Stromal cell of bone marrow (primary cell): ENCODE measurements around the gene RPL22.
"Not testable (repeated sequence)": the region's sequence is repeated elsewhere in the genome, so short reads cannot be mapped to it uniquely, and the experiment has no call there.

Experiments used
- DNase-seq: peaks from one replicate; pipeline ENCODE4 v3.0.0-alpha.2; 2012; ENCODE audit warnings: low read depth

RPL22 gene

DNA sequence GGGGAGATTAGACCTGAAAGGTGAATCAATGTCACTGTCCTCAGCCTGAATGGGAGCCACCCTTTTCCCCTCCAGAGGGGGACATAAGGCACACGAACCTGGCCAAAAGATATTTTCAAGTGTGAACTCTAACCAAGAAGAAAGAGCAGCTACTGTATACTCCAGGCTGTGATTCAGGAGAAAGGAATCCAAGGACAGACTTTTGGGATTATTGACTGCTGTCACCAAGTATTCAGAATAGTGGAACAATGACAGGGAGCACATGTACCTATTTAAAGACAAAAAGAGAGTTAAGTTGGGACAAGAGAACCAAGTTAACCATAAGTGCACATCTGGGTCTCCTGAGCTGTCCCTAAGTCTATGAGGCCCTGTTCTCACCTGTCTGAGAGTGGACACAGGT lies 34.0 kb upstream of the RPL22 start:
- no peak for DNase-seq

DNA sequence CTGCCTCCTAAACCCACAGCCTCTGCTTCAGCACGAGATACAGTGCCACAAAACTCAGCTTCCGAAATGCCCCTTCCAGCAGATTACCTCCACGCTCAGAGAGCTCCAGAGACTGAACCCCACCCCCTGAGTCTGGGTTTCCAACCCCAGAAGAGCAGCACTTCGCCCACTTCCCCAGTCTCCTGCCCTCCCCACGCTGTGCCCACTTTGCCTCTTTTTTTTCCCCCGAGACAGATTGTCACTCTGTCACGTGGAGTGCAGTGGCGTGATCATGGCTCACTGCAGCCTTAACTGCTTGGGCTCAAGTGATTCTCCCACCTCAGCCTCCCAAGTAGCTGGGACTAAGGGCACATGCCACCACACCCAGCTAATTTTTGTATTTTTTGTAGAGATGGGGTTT lies 26.3 kb upstream of the RPL22 start:
- no peak for DNase-seq

DNA sequence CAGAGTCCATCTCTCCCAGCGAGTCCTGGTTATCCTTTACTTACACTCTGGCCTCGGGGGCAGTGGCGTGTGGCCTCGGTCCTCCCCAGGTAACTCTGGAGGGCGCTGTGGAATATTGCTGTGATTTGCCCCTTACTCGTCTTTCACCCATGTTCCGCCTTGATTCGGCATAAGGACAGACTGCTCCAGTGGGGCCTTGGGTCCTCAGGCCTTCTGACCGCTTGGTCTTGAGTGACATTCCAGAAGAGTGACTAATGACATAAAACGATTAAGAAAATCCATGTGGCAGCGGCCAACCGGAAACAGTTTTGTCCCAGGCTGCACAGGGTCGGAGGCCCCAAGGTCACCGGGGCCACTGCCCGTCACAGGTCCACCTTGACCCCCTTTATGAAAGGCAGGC lies 25.3 kb upstream of the RPL22 start:
- no peak for DNase-seq

DNA sequence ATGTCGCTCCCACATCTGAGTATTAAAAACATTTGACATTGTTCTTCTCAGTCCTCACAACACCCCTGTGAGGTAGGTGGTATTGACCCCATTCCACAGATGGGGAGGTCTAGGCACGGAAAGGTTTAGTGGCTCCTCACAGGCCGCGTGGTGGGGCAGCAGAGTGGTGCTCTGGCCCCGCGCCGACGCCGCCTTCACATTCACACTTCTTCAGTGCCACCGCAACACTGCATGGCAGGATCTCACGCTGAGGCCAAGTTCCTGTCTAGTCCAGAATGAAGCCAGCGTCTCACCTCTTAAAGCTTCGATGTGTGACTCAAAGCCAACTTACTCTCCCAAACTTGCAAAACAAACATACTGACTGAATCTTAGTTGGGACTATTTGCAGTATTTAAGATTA lies 24.2 kb upstream of the RPL22 start:
- no peak for DNase-seq

DNA sequence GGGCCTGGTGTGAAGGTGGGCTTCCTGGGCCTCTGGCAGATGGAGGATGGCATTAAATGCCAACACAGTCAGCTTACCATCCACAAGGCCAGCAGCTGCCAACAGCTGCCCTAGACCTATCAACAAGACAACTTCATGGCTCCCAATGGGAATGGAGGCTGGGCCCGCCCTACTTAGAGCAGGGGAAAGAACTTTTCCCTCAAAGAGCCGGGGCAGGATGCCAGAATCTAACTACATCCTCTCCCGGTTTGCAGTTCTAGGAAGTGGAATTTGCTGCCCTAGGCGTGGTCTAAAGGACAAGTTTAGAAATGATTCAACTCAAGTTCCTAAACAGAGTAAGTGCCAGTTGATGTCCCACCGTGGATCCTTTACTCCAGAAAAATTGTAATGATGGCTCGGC lies 23.2 kb upstream of the RPL22 start:
- DNase-seq, result peak; percentile 67

- no peak for DNase-seq
Measured at GRCh38 chr1:6221210-6221784, 21.9 kb upstream of the RPL22 start.

- no peak for DNase-seq
Measured at GRCh38 chr1:6220236-6220635, 20.8 kb upstream of the RPL22 start.

DNA sequence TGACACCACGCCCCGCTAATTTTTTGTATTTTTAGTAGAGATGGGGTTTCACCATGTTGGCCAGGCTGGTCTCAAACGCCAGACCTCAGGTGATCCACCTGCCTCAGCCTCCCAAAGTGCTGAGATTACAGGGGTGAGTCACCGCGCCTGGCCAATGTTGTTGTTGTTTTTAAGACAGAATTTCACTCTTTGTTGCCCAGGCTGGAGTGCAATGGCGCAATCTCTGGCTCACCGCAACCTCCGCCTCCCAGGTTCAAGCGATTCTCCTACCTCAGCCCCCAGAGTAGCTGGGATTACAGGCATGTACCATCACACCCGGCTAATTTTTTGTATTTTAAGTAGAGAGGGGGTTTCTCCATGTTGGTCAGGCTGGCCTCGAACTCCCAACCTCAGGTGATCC lies 20.2 kb upstream of the RPL22 start:
- DNase-seq, result not testable (repeated sequence)

- DNase-seq, result no peak
Measured at GRCh38 chr1:6218375-6219164, 19.2 kb upstream of the RPL22 start.

GRCh38 chr1:6212193-6212959 lies 13.0 kb upstream of the RPL22 start:
- DNase-seq, result no peak

- no peak for DNase-seq
Measured at GRCh38 chr1:6211731-6212130, 12.3 kb upstream of the RPL22 start.

DNA sequence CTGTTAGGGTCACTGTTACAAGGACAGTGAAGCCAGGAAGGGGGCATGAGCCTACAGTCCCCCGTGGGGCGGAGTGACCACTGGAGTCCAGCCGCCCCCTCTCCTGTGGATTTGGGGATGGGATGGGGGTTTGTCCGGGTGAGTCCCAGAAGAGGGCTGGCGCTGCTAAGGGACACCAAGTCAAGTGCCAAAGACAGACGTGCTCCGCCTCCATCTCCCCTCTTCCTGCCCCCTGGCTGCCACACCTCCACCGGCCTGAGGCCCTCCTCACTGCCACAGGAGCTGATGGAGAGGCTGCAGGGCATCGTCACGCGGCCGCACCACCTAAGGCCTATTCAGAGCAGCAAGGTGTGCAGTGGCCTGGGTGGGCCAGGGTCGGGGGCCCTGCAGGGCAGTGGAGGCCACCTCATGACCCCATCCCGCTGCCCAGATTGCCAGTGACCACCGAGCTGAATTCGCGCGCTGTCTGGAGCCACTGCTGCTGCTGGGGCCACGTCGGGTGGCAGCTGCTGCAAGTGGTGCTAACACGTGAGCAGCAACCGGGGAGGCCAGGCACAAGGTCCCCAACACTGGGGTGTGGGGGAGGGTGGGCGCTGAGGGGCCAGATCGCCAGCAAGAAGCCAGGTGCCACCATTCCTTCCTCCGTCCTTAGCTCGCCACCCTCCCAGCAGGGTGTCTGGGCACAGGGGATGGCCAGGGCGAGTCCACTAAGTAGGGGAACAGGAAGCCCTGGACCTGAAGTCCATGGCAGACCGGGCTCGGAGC lies 11.4 kb upstream of the RPL22 start:
- no peak for DNase-seq

DNA sequence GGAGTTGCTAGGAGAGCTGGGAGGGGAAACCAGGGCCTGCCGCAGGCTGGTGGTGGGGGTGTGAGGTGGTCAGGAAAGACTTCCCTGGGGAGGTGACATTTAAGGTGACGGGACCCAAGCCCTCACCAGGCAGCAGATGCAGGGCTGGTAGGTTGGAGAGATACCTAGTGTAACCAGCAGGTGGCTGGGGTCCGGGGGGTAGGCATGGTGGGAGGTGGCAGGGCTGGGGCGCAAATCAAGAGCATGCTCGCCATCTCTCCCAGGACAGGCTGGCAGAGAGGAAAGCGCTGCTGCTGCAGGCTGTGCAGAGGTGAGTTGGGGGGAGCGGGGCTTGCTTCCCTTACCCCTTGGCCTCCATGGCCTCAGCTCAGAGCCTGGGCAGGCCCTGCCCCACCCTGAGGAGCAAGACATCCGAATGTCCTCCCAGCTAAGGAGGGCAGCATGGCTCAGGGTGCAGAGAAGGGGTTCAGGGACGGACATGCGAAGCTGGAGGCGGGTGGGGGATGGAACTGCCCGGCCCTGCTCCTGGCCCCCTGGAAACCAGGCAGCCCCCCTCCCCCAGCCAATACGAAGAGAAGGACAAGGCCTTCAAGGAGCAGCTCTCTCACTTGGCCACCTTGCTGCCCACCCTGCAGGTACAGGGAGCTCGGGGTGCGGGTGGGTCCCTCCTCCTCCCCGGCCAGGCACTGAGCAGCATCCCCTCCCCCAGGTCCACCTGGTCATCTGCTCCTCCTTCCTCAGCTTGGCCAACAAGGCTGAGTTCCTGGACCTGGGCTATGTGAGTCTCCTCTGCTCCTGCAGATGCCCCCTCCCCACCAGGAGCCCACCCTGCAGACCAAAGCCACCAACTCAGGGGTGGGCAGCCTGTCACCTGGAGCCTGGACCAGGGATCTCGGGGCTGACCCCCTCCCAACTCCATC lies 10.5 kb upstream of the RPL22 start:
- DNase-seq, result no peak

DNA sequence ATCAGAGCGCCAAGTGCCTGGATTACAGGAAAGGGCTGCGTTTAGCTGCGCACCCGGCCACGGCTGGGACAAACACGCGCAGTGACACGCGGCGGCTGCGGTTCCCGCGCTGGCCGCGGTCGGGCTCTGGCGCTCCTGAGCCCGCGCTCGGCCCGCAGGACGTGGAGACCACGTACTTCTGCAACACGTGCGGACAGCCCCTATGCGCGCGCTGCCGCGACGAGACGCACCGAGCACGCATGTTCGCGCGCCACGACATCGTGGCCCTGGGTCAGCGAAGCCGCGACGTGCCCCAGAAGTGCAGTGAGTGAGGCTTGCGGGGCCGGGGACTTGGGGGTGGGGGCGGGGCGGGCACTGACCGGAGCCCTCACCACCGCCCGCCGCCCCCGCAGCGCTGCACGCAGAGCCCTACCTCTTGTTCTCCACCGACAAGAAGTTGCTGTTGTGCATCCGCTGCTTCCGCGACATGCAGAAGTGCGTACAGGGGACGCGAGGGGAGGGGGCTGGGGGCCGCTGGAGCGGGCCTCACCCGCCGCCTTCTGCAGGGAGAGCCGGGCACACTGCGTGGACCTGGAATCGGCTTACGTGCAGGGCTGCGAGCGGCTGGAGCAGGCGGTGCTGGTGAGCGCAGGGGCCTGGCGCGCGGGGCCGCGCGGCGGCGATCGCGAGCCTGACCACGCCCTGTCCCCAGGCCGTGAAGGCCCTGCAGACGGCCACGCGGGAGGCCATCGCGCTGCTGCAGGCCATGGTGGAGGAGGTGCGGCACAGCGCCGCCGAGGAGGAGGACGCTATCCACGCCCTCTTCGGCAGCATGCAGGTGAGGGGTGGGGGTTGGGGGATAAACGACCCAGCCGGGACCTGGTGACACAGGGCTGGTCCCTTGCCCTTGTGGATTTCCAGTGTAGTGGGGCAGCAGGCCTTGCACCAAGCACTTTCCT lies 9.6 kb upstream of the RPL22 start:
- no peak for DNase-seq

DNA sequence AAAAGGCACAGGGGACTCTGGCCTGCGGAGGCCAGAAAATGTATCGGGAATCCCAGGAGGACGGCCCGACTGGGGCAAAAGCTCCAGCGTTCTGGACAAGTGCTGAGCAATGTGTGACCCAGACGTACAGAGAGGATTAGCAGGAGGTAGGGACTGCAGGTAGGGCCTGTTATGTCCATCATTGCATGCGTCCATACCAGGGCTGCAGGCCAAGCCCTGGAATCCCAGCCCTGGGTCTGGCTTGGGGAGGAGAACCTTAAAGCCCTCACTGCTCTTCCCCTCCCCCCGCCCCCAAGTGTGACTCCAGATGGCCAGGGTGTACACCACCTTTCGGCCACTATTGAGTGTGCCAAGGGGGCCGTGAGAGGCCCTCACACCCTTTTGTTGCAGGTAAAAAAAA lies 8.5 kb upstream of the RPL22 start:
- no peak for DNase-seq

DNA sequence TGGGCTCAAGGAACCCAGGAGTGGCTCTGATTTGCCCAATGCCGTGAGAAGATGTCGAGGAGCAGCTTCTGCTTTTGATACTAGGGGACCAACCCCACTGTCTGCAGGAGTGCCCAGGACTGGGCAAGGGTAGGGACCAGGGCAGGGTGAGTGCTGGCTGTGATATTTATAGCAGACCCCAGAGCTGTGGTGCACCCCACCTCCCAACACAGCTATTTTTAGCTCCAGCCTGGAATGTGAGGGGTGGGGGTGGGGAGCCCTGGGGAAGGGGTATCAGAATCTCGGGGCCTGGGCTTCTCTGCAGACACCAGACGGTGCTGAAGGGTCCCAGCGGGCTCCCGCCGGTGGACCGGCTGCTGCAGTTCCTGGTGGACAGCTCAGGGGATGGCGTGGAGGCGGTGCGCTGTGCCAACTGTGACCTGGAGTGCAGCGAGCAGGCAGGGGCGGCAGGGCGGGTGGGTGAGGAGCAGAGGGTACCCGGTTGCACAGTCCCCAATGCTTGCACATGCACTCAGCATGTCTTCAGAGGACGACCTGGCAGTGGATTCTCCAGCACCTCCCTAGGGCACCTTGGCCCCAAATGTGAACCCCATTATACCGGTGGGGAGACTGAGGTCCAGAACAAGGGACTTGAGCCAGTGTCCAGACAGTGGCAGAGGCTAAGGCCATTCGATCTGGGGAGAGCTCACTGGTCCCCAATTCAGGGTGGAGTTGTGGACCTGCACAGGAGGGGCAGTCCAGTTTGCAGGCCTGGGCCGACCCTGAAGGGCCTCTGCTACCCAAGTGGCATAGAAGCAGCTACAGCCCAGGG lies 7.9 kb upstream of the RPL22 start:
- DNase-seq, result no peak

DNA sequence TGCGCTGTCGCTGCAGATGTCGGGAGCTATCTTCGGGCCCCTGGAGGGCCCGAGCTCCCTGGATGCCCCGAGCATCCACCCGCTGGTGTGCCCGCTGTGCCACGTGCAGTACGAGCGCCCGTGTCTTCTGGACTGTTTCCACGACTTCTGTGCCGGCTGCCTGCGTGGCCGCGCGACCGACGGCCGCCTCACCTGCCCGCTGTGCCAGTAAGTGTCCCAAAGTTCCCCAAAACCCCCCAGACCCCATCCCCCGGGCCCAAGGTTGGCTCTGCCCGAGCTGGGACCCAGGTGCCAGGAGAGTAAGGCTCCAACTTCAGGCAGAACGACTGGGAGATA lies 7.1 kb upstream of the RPL22 start:
- DNase-seq, result no peak

DNA sequence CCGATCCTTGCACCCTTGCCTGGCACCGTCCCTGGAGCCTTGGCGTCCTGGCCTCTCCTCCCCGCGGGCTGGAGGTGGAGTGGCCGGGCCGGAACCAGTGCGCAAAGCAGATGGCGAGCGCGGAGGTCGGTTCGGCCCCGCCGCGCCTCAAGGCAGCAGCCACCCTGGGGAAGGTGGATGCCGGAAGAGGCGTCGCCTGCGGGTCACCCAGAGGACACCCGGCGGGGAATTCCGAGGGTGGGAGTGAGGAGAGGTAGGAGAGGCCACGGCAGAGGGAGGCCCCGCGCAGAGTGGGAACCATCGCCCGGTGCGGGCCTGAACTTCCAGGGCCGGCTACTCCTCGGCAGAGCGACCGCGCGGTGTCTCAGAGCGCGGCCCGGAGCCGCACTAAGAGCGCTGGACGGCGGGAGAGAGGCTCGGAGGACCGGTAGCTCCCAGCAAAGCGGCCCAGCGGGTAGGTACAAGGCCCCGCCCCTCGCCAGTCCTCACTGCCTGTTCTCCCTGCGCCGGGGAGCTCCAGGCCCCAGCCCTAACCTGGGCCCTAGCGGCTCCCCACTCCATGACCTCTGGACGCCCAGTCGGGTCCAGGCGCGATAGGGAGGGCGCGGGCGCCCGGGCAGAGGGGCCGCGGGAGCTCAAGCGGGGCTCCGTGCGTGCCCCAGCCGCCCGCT lies 6.6 kb upstream of the RPL22 start, which contains the start of gene RNF207:
TSS of gene RNF207 (plus strand) at position 271 of the 671 bp plus-strand sequence. CDS start 417 bp downstream, outside the sequence.
- DNase-seq, result no peak

DNA sequence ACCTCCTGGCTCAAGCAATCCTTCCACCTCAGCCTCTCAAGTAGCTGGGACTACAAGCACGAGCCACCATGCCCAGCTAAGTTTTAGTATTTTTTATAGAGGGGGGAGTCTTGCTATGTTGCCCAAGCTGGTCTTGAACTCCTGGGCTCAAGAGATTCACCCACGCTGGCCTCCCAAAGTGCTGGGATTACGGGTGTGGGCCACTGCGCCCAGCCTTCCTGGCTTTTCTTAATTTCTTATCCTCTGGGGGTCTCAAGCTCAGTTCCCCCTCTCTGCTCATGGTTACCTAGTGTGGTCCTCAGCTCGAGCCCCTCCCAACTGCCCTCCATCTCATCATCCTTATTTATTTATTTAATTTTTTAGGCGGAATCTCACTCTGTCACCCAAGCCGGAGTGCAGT lies 2.9 kb upstream of the RPL22 start:
- DNase-seq, result no peak
